Eye (tissue), 1 donor: ENCODE results near the gene RGS3.

Source experiments
- DNase-seq: peaks from one replicate; pipeline ENCODE4 v3.0.0-alpha.2; 2015

Gene RGS3

GRCh38 chr9:113574441-113575262, 111.1 kb downstream of the RGS3 start:
- no peak for DNase-seq

GRCh38 chr9:113577525-113578261, 114.2 kb downstream of the RGS3 start:
- DNase-seq = no peak

GRCh38 chr9:113578279-113578865, 114.8 kb downstream of the RGS3 start:
- DNase-seq = no peak

GRCh38 chr9:113578882-113579282, 115.4 kb downstream of the RGS3 start:
- peak; percentile 23 for DNase-seq

- DNase-seq = peak; percentile 49
Measured at GRCh38 chr9:113579283-113580040, 115.9 kb downstream of the RGS3 start.

- peak; percentile 35 for DNase-seq
Measured at GRCh38 chr9:113580041-113580953, 116.8 kb downstream of the RGS3 start.

- DNase-seq = no peak
Measured at GRCh38 chr9:113580954-113581311, 117.4 kb downstream of the RGS3 start.

- peak; percentile 66 for DNase-seq
Measured at GRCh38 chr9:113581865-113582697, 118.6 kb downstream of the RGS3 start.

GRCh38 chr9:113582698-113583200, 119.2 kb downstream of the RGS3 start:
- DNase-seq = no peak

- DNase-seq = no peak
Measured at GRCh38 chr9:113583511-113584427, 120.2 kb downstream of the RGS3 start.

GRCh38 chr9:113584428-113585084, 121.0 kb downstream of the RGS3 start:
- DNase-seq = no peak

- DNase-seq = no peak
Measured at GRCh38 chr9:113585085-113585442, 121.5 kb downstream of the RGS3 start.

- no peak for DNase-seq
Measured at GRCh38 chr9:113585555-113585954, 122.0 kb downstream of the RGS3 start.

GRCh38 chr9:113587471-113588031, 124.0 kb downstream of the RGS3 start:
- DNase-seq = peak; percentile 80

- DNase-seq = no peak
Measured at GRCh38 chr9:113588242-113588810, 124.8 kb downstream of the RGS3 start.

GRCh38 chr9:113588936-113589335, 125.4 kb downstream of the RGS3 start:
- no peak for DNase-seq

- no peak for DNase-seq
Measured at GRCh38 chr9:113589407-113589806, 125.9 kb downstream of the RGS3 start.

- no peak for DNase-seq
Measured at GRCh38 chr9:113589890-113590289, 126.4 kb downstream of the RGS3 start.
